ENCODE measurements around the gene LMCD1.
A peak's percentile ranks its signal among the peaks of the same experiment; 100 is the strongest.

LMCD1 gene, protein sequence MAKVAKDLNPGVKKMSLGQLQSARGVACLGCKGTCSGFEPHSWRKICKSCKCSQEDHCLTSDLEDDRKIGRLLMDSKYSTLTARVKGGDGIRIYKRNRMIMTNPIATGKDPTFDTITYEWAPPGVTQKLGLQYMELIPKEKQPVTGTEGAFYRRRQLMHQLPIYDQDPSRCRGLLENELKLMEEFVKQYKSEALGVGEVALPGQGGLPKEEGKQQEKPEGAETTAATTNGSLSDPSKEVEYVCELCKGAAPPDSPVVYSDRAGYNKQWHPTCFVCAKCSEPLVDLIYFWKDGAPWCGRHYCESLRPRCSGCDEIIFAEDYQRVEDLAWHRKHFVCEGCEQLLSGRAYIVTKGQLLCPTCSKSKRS

DNA sequence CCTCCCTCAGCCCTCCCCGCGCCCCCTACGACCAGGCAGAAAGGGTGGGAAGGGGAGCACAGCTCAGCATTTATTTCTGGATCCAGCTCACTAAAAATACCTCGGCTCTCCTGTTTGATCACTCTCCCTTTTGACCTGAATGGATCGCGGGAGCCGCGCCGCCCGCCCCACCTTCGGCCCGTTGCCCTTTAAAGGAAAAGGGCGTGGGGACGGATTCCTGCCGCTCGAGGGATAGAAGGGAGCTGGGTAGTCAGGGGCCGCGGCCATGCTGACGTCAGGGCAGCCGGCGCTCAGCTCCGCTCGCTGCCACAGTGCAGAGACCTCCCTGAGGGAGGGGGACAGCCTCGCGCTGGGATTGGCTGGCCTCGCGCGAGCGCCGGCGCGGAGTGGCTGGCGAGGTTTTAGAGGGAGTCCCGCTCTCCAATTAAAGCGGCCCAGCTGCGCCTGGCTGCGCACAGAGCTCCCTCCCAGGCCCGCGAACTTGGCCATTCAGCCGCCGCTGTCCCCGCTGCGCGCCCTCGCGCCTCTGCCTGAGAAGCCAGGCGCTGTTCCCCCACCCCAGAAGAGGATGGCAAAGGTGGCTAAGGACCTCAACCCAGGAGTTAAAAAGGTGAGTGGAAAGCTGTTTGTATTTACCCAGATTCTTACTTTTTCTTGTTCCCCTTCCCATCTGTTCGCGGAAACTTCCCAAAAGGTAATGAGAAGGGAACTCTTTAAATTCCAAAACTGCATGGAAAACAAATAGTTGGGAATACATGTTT, at the start of gene LMCD1:
LMCD1 (plus strand) TSS at position 453 of the 761 bp plus-strand sequence; CDS start at position 569, 116 bp downstream.
- peak; percentile 92 for DNase-seq (ENCODE audit: low spot score)

DNA sequence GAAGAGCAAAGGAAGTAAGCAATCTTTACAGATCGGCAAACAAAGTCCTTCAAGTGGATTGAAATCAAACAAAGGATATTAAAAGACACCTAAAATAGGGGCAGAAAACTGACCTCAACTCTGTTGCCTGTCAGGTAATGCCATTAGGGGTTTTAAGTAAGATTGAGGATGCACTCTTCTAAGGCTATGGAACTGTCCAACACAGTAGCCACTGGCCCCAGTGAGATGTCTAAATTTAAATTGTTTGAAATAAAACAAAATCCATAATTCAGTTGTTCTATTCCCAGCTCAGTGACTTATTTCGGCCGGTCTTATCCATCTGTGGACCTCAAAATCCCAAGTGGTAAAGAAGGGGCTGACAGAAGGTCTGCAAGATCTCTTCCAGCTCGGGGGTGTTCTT, 49.5 kb upstream of the LMCD1 start:
- DNase-seq (ENCODE audit: low spot score): no peak

DNA sequence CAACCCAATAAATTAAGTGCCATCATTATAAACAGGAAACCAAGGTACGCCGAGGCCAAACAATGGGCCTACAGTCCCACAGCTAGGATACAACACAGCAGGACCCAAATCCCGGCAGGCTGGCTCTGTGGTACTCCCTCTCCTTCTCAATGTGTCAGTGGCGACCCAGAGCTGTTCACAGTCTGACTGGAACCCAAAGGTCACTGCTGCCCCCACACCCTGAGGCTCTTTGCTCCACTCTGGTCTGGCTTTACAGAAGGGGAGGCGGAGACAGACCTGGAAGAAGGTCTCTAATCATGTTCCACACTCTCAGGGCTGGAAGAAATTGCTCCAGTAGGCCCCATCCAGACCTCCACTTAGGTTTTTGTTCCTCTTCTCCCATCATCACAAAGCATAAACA, 48.5 kb upstream of the LMCD1 start:
- no peak for DNase-seq (ENCODE audit: low spot score)

DNA sequence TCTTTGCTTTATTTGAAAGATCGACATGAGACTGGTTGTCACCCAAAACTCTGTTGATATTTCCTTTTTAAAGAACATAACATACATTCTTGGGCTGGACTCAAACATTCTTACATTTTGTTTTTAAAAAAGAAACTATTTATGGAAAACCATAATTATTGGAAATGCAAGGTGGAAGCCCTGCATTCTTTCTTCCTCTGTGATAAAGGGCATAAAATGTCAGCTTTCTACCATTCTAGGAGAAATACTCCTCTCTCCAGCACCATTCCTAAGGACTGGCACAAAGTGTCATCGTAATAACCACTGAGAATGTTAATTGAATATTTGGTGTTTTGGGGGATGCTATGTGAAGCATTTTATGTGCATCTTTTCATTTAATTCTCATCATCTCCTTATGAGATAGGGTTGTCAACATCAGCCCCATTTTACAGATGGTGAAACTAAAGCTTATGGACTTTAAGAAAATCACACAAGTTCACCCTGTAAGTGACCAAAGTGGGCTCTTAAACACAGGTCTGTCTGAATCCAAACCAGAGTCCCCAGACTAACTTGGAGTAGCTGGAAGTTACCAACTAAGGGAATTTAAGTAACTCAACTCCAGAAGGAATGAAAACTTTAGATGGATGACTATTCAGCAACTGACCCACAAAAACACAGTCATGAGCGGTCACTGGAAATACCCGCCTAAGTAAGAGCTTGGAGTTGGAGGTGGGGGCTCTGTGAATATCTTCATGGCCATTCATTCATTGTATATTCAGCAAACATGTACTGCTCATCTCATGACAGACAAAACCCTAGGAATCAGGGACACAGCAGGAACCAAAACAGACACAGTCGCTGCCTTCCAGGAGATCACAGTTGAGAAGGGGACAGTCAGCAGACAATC, 45.9 kb upstream of the LMCD1 start:
- DNase-seq (ENCODE audit: low spot score): no peak

DNA sequence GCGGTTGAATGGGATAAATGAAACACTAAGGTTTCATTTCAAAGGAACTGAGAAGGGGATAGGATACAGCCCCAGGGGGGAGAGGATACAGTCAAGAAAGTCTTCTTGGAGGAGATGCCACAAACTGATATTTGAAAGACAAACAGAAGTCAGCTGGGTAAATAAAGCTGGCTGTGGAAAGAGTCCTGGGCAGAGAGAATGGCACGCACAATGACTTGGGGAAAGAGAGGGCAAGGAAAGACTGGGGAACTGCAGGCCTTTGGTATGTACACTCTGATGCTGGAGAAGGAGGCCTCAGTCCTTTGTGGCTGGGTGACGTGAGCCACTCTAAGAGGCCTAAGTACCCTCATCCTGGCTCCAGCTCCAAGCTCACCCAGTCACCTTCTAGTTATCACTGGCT, 45.2 kb upstream of the LMCD1 start:
- peak; percentile 20 for DNase-seq (ENCODE audit: low spot score)

DNA sequence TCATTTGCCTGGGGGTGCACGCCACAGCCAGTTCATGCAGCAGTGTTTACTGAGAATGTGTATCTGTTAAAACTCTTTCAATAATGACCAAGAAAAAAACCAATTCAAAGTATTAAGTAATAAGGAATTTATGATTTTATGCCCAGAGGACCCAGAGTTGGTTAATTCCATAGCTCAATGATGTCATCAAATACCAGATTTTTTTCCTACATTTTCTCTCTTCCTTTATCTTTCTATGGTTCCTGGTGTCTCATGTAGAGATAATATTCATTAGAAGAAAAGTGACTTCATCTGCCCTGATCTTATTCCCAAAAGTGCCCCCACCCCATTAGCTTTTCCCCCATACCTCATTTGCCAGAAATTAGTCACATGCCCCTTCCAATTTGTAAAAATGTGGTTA, 44.6 kb upstream of the LMCD1 start:
- no peak for DNase-seq (ENCODE audit: low spot score)

DNA sequence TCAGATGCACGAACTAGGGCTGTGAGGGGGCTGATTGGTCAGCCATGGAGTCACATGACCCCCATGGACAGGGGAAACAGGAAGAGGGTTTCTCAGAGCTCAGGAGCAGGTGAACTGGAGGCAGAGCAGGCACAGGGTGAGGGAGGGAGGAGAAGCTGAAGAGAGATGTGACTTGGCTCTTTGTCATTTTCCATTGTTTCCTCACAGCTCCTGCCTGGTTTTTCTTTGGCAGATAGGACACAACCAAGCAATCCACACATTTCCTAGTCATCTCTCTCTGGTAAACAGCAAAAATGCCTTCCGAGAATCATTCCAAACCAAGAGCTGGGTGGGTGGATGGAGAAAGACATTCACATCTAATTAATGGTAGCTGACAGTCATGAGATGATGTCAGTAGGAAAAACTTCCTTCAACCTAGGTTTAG, 43.4 kb upstream of the LMCD1 start:
- no peak for DNase-seq (ENCODE audit: low spot score)

DNA sequence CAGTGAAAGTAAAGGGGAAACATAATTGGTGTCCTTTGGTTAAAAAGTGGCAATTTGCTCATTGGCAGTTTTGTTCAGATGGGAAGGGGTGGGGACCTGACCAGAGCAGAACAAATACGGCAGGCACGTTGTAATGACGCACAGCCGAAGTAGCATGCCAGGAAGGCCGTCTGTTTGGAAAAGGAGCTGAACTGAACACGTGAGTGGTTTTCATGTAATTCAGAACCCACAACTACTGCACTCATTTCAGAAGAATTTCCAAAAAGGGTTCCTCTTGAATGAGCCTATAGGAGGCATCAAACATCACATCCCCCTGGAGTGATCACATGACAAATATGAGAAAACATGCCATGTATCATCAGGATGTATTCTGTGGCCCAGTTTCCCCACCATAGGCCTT, 42.9 kb upstream of the LMCD1 start:
- DNase-seq (ENCODE audit: low spot score): no peak

DNA sequence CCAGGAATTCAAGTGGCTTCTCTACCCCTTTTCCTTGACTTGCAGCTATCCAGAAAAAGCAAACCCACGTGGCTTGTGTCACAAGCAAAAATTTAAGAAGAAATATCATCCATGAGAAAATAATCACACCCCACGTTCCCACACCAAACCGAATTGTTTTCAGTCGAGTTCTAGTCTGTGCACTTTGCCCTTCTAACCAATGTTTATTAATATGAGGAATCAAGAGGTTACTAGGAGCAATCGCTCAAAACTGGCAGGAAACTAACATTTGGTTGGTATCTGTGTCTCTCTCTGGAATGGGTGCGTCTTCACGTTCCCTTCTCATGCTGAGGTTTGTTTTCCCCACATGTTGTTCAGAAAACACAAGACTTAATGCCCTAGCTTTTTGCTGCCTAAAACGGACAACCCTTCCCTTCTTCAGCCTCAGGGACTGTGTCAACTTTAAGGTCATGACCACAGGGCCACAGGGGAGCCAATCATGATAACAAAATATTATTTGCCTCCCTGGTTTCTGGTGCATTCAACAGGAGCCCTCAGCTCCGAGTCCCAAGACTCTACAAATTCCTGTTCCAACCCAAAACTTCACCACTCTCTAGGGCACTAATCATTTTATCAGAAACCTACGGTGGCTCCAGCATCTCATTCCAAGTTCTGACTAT, 41.4 kb upstream of the LMCD1 start:
- DNase-seq (ENCODE audit: low spot score): no peak

DNA sequence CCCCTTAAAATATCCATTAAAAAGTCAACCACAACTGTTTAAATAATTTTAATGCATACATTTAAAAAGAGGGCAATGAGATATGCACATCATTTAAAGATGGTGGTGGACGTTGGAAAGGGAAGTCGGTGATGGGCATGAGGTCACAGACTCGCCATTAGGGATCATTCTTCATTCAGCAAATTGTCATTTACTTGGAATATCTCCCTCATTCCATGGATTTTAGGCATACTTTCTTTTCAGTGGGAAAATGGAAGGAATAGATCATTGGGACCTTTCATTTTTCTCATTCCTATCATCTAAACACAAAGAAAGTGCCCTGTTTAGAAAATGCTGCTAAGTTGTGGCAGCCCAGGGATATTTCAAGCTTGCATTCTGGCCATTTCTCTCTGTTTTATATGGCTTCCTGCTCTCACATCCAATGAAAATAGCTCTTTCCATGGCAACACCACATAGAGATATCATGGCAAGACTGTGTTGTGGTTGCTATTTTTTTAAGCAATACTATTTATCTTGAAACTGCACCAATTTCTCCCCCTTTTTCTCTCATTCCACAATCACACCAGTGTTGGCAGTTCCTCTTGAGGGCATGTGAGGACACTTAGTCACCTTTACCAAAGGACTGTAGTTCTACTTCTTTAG, 40.7 kb upstream of the LMCD1 start:
- DNase-seq (ENCODE audit: low spot score): no peak

DNA sequence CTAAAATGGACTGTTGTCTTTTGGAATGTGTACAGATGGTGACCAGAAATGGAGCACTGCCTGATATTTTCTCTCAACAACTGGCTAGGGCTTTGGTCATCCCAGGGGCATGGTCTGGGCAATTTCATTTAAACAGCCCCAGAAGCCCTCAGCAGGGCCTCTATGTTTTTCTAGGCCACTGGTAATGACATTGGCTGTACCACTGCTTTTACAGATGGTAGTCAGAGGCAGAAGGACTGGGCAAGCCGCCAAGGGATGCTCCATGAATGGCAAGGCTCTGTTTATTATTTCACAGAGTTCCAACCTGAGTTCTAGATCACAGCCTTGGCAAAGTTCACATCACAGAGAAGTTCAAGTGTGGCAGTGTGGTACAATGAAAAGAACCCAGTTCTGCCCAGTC, 37.0 kb upstream of the LMCD1 start:
- no peak for DNase-seq (ENCODE audit: low spot score)

DNA sequence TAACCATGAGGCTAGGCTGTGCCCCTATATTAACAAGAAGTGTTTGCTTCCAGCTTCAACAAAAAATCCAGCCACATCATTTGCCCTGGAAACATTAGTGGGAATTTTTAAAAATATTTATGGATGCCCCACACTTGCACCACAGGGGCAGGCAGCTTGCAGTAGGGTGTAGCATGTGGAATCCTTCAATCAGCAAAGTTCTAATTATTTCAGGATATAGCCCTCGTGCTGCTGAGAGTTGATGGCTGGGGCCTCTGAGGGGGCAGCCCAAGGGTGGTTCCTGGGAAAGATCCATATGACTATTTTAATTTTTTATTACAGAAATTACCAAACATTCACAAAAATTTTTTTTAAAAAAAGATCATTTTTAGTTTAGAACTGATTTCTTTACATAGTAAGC, 35.1 kb upstream of the LMCD1 start:
- DNase-seq (ENCODE audit: low spot score): no peak

DNA sequence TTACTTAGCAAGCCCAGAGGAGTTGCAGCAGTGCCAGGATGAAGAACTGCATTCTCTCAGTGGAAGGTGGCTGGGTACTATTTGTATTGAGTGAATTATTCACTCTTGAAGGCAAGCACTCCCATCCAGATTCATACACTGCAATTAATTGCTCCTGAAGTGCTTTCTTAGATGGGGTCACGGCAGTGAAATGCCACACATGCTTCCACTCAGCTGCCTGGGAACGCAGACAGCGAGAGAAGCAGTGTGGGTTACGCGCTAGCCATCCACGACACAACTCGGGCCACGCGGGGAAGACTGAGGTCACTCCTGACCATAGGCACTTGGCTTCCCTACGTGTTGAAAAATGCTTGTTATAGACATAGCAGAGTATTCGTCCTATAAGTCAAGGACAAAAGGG, 30.8 kb upstream of the LMCD1 start:
- no peak for DNase-seq (ENCODE audit: low spot score)

DNA sequence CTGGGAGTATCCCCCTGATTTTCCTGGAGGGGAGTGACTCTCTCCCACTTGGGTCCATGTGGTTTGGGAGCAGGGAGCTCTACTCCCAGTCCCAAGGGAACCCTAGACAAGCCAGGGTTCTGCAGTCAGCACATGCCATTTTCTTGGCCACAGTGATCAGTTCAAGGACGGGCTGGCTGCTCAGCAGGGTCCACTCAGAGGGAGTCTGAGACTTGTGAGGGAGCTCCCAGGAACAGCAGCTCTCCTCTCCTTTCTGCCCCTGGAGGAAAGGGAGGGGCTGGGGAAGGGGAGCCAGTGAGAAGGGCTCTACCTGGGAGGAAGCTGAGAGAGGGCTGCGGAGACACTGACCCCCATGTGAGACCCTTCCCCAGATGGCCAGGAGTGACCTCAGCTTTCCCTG, 29.1 kb upstream of the LMCD1 start:
- DNase-seq (ENCODE audit: low spot score): peak; percentile 24

DNA sequence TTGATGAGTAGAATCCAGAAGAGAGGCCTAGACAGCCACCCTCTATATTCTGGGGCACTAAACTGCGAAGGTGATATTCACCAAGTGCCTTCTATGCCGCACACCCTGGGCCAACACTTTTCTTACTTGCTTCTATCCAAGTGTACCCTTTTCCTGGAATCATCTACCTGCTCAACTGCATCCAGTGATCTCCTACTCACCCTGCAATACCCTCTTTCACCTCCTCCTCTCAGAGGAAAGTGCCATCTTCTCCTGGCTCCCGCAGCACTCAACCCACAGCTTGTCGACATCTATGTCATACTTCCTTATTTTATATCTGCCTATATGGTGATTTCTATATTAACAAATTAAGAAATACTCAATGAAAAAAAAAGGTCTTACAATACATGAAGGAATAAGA, 28.6 kb upstream of the LMCD1 start:
- DNase-seq (ENCODE audit: low spot score): no peak

DNA sequence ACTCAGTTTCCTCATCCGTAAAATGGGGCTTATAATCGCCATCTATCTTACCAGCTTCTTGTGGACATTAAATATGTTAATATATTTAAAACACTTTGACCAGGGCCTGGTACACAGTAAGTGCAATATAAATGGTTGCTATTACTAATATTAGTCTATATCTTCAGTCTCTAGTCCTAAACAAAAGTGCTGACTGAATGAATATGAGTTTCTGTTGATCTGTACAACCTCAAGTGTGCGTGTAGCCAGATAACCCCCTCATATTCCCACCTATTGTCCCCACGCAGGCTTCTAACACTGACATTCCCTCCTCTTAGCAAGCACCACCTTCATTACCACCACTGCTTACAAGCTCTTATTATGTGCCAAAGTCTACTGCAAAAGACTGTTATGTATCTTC, 27.6 kb upstream of the LMCD1 start:
- DNase-seq (ENCODE audit: low spot score): no peak

DNA sequence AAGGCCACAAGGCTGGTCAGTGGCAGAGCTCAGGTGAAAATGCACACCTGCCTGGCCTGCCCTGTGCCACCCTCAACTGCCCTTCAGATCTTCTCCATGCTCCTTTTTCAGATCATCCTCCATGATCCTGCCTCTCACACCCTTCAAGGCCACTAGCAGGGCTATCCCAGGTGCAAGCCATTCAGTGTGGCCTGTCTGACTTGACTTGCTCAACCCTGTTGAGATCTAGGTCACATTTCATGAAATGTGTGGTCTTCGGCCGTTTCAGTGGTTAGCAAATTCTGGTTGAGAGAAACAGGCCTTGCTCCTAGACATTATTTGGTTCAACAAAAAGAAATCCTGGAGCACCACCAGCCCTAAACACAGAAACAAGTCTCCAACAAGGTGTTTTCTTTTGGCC, 26.6 kb upstream of the LMCD1 start:
- no peak for DNase-seq (ENCODE audit: low spot score)

DNA sequence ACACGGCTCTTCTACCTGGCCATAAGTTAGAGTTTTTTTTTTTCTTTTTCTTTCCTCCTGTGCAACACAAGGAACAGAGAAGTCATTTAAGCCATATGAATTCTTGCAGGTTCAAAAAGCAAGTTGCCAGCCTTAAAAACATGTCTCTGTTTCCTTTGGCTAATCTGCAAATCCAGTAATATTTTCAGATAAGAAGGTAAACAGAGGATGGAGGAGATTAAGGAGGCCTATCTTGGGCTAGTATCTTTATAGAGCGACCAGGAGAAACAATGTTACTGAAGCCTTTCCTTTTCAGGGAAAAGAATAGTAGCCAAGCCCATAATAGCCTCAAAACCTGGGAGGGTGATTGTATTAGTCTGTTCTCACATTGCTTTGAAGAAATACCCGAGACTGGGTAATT, 20.9 kb upstream of the LMCD1 start:
- DNase-seq (ENCODE audit: low spot score): no peak

DNA sequence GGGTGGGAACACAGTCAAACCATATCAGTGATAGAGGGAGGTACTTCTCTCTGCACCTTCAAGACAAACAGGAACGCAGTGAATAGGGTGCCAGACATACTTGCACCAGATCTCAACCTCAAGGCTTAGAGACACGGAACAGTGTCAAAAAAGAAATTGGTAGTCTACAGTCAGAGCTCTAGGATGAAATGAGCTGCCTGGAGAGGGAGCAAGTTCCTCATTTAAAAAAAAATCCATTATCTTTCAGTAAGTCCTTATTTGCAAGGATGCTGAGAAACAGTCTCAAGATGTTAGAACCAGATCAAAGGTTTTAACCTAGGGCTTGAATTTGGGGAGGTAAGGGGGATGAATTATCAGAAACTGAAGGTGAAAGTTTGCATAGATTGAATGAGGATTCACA, 20.2 kb upstream of the LMCD1 start:
- DNase-seq (ENCODE audit: low spot score): no peak

DNA sequence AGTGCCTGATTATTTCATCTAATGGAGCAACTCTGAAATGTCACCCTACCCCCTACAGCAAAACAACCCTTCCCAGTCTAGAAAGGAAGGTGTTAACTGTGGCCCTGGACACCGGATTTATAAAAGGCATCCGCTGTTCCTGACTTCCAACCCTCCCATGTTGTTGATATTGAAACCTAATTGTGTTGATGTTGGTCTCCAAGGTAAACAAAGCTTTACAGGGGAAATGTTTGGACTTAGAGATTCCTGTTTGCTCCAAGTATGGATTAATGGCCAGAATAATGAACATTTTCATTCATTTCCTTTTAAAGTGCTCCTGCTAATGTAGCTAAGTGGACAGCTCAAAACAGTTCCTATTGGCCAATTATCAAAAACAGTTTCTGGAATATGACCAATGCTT, 19.4 kb upstream of the LMCD1 start:
- no peak for DNase-seq (ENCODE audit: low spot score)

DNA sequence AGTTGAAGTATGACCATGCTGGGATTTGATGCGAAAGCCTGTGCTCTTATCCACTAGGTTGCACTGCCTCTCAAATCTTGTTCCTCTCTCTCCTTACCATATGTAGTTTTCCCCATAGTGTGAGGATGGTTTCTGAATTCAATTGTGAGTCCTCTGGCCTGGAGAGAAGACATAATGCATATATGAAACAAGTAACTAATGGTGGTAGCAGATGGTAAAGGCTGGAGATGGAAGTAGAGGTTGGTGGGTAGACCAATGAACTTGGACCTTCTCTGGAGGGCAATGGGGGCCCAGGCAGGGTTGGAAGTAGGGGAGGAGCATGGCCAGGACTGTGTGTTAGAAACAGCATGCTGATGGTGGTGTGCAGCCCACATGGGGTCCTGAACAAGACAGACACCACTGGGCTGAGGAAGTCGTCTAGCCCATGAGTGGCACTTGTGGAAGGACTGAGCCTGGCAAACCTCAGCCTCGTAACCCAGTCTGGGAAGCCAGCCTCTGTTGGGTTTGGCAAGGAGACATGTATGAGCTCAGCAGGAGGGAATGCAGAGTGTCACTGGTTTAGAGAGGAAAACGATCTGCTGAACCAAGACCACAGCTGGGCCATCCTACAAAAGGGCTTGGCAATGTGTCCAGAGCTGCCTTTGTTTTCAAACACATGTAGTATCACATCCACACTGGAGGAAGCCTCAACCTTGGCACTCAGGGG, 18.5 kb upstream of the LMCD1 start:
- no peak for DNase-seq (ENCODE audit: low spot score)

Data from iPS-NIHi11 (cell line).